Measurements from ENCODE around the gene MACROD2. TPM values are rescaled to one million over a fixed set of nuclear protein-coding genes. Genes with fewer than 3 reads are reported as not detected.
"Not testable (repeated sequence)": the region's sequence is repeated elsewhere in the genome, so short reads cannot be mapped to it uniquely, and the experiment has no call there.

The MACROD2 gene
- total and polyA plus RNA-seq, 2 of the 4 experiments (the other 2 are of a cell fraction) = not detected

DNA sequence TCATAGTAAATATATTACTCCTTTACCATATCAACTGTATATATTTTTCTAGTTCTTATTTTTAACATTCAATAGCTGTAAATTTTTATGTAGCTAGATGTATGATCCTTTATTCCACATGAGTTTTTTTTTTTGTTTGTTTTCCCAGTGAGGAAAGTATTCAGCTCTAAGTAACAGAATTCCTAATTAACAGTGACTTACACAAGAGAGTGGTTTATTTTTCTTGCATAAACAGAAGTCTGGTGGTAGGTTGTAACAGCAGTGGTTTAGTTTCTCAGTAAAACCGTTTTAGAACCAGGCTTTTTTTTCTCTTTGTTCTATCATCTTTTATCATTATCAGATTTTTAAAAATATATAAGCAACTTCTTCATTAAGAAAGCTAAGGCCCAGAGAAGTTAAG lies 459.0 kb downstream of the MACROD2 start:
- DNase-seq (peak; percentile 55), ATAC-seq (ENCODE audit: low read depth) (peak; percentile 79)
- no peak overlapping the region for H2BK120ac ChIP-seq (ENCODE audit: low read depth, low read length)
- POLR2A ChIA-PET (ENCODE audit: unreplicated experiment) = interaction anchor here (0.6 to 0.7 kb wide), 2 partner anchors 23 to 61 kb away, joined by 3 to 16 read pairs; no protein-coding TSS in a partner anchor
- no peaks in the 10 kb centered on the region for H3K9me3 ChIP-seq (ENCODE audit: control insufficient read depth, insufficient read depth, low read length)
- no peaks in the 10 kb centered on the region for H3K79me1 ChIP-seq (ENCODE audit: low read depth in 1 of 2, low read length in 2 of 2)
- H3K4ac ChIP-seq (ENCODE audit: low read depth, low read length) = no peak overlapping the region
- H4K5ac ChIP-seq (ENCODE audit: low read depth, low read length) = no peak overlapping the region
- intact Hi-C loops (cut with micrococcal nuclease) = no loop called here
- TF ChIP-seq FOS (IDR thresholded peaks at IDR 0.05; ENCODE audit: low read depth, low read length) (no peak), CHD1 (IDR thresholded peaks at IDR 0.05; ENCODE audit: low read depth, low read length) (no peak)
- CTCF ChIA-PET = interaction anchor here (0.6 kb wide), 1 partner anchor 15 kb away, joined by 4 read pairs; no protein-coding TSS in a partner anchor
- WGBS, 2 experiments (ENCODE audit: extremely low coverage in 2 of 2, insufficient read length in 1 of 2) = no CpG with 5 or more reads among the region's 1 CpG
- in situ Hi-C loops (cut with MboI; ENCODE audit: low sequenced_read_pairs) = no loop called here
- H4K8ac ChIP-seq (ENCODE audit: low read depth in 2 of 2, low read length in 2 of 2) = no peak overlapping the region
- H2BK15ac ChIP-seq (ENCODE audit: low read depth, low read length) = no peak overlapping the region
- H2AK5ac ChIP-seq (ENCODE audit: low read depth, low read length) = no peak overlapping the region
- H3K23ac ChIP-seq (ENCODE audit: low read depth, low read length) = no peak overlapping the region
- H4K20me1 ChIP-seq (ENCODE audit: insufficient read depth, low read length) = no peaks in the 10 kb centered on the region
- no peak overlapping the region for H3K9ac ChIP-seq (ENCODE audit: low read depth, low read length)
- no peak overlapping the region for H3K18ac ChIP-seq (ENCODE audit: low read depth, low read length)
- no peaks in the 10 kb centered on the region; the same call in 1 of the 2 replicates for H3K9me1 ChIP-seq (ENCODE audit: insufficient read depth, low read length)
- no peak overlapping the region for H2BK5ac ChIP-seq (ENCODE audit: low read depth, low read length, poor library complexity, severe bottlenecking)
- H3K27me3 ChIP-seq (ENCODE audit: control insufficient read depth, insufficient read depth, low read length) = no peaks in the 10 kb centered on the region
- BruUV-seq (replicated peaks) = no TSS peak
- no peak overlapping the region for H3K4me3 ChIP-seq (ENCODE audit: insufficient read depth, low read depth, low read length)
- H2AFZ ChIP-seq (replicated peaks; ENCODE audit: low read length, poor library complexity) = no peak overlapping the region
- H2AK9ac ChIP-seq (replicated peaks; ENCODE audit: low read depth, low read length, poor library complexity) = no peak overlapping the region
- dilution Hi-C loops (cut with HindIII; ENCODE audit: low sequenced_read_pairs, unreplicated experiment) = no loop called here
- no peak overlapping the region for H3K4me2 ChIP-seq (ENCODE audit: low read depth, low read length)
- no peaks in the 10 kb centered on the region for H3K36me3 ChIP-seq (ENCODE audit: control insufficient read depth, insufficient read depth, low read length)
- no peak overlapping the region for H3K14ac ChIP-seq (replicated peaks; ENCODE audit: low read depth, low read length)
- H4K91ac ChIP-seq (ENCODE audit: insufficient read depth, low read depth, low read length) = no peak overlapping the region
- H3K4me1 ChIP-seq (ENCODE audit: control insufficient read depth, insufficient read depth, low read length) = peaks cover 2% of the 10 kb centered on the region; the same call in 1 of the 2 replicates
- no peak overlapping the region for H2BK20ac ChIP-seq (ENCODE audit: low read depth, low read length)
- no peak overlapping the region for H3K56ac ChIP-seq (ENCODE audit: extremely low read depth, insufficient read depth, low read length)
- no peak overlapping the region for H3K27ac ChIP-seq (ENCODE audit: insufficient read depth, low read length)

DNA sequence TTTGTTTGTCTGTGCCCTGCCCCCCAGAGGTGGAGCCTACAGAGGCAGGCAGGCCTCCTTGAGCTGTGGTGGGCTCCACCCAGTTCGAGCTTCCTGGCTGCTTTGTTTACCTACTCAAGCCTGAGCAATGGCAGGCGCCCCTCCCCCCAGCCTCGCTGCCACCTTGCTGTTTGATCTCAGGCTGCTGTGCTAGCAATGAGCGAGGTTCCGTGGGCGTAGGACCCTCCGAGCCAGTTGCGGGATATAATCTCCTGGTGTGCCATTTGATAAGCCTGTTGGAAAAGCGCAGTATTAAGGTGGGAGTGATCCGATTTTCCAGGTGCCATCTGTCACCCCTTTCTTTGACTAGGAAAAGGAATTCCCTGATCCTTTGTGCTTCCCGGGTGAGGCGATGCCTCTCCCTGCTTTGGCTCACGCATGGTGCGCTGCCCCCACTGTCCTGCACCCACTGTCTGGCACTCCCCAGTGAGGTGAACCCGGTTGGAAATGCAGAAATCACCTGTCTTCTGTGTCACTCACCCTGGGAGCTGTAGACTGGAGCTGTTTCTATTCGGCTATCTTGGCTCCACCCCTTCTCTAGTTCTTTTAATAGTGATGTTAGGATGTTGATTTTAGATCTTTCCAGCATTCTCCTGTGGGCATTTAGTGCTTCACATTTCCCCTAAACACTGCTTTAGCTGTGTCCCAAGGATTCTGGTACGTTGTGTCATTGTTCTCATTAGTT lies 471.9 kb downstream of the MACROD2 start:
- H3K27me3 ChIP-seq (ENCODE audit: control insufficient read depth, insufficient read depth, low read length); H3K14ac ChIP-seq (replicated peaks; ENCODE audit: low read depth, low read length); H4K5ac ChIP-seq (ENCODE audit: low read depth, low read length); H2AK5ac ChIP-seq (ENCODE audit: low read depth, low read length); H3K4me3 ChIP-seq (ENCODE audit: insufficient read depth, low read depth, low read length); H3K4me1 ChIP-seq (ENCODE audit: control insufficient read depth, insufficient read depth, low read length); dilution Hi-C loops (cut with HindIII; ENCODE audit: low sequenced_read_pairs, unreplicated experiment); H3K9me3 ChIP-seq (ENCODE audit: control insufficient read depth, insufficient read depth, low read length); intact Hi-C loops (cut with micrococcal nuclease); DNase-seq; ATAC-seq (ENCODE audit: low read depth); H3K9ac ChIP-seq (ENCODE audit: low read depth, low read length); H2BK5ac ChIP-seq (ENCODE audit: low read depth, low read length, poor library complexity, severe bottlenecking); H3K9me1 ChIP-seq (ENCODE audit: insufficient read depth, low read length); H3K27ac ChIP-seq (ENCODE audit: insufficient read depth, low read length); H3K18ac ChIP-seq (ENCODE audit: low read depth, low read length); H3K4ac ChIP-seq (ENCODE audit: low read depth, low read length); H4K8ac ChIP-seq (ENCODE audit: low read depth in 2 of 2, low read length in 2 of 2); H3K56ac ChIP-seq (ENCODE audit: extremely low read depth, insufficient read depth, low read length); POLR2A ChIA-PET (ENCODE audit: unreplicated experiment); H2BK15ac ChIP-seq (ENCODE audit: low read depth, low read length); H4K20me1 ChIP-seq (ENCODE audit: insufficient read depth, low read length); H3K79me1 ChIP-seq (ENCODE audit: low read depth in 1 of 2, low read length in 2 of 2); H3K4me2 ChIP-seq (ENCODE audit: low read depth, low read length); H2AK9ac ChIP-seq (replicated peaks; ENCODE audit: low read depth, low read length, poor library complexity); H2BK20ac ChIP-seq (ENCODE audit: low read depth, low read length); H3K36me3 ChIP-seq (ENCODE audit: control insufficient read depth, insufficient read depth, low read length); H2AFZ ChIP-seq (replicated peaks; ENCODE audit: low read length, poor library complexity); H2BK120ac ChIP-seq (ENCODE audit: low read depth, low read length); in situ Hi-C loops (cut with MboI; ENCODE audit: low sequenced_read_pairs); CTCF ChIA-PET; BruUV-seq (replicated peaks); H4K91ac ChIP-seq (ENCODE audit: insufficient read depth, low read depth, low read length); H3K23ac ChIP-seq (ENCODE audit: low read depth, low read length): not testable (repeated sequence)
- WGBS, 2 experiments (ENCODE audit: extremely low coverage in 2 of 2, insufficient read length in 1 of 2) = 77% methylated on average over 6 of the region's 17 CpGs; no CpG with 5 or more reads in 1 of the 2 experiments

All from IMR-90 (cell line).